Measurements from ENCODE around the gene RND1.
A peak's percentile ranks its signal among the peaks of the same experiment; 100 is the strongest.
"Not testable (repeated sequence)": the region's sequence is repeated elsewhere in the genome, so short reads cannot be mapped to it uniquely, and the experiment has no call there.

RND1 gene

DNA sequence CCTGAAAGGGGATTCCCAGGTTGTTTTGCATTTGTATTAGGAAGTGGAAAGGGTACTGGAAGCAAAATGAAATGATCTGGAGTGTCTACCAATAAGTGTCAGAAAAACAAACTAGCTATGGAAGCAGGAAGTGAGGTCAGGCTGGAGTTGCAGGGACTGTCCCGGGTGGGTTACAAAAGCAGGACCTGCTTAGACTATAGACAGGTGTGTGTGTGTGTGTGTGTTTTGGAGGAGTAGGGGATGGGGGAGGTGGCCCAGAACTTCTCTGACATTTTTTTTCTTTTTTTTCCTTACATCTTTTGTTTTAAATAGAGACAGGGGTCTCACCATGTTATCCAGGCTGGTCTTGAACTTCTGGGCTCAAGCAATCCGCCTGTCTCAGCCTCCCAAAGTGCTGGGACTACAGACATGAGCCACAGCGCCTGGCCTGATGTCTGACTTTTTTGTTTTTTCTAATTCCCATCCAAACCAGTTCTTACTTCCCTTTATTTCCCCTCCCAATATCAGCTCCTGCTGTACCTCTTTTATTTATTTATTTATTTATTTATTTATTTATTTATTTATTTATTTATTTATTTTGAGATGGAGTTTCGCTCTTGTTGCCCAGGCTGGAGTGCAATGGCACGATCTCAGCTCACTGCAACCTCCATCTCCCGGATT lies 512 bp upstream of the RND1 start:
- DNase-seq, result no peak

- no peak for DNase-seq
Observed at GRCh38 chr12:48863291-48863690, 2.4 kb downstream of the RND1 start.

- DNase-seq, result no peak
Observed at GRCh38 chr12:48862760-48863159, 2.9 kb downstream of the RND1 start.

- no peak for DNase-seq
Observed at GRCh38 chr12:48861111-48861510, 4.6 kb downstream of the RND1 start.

DNA sequence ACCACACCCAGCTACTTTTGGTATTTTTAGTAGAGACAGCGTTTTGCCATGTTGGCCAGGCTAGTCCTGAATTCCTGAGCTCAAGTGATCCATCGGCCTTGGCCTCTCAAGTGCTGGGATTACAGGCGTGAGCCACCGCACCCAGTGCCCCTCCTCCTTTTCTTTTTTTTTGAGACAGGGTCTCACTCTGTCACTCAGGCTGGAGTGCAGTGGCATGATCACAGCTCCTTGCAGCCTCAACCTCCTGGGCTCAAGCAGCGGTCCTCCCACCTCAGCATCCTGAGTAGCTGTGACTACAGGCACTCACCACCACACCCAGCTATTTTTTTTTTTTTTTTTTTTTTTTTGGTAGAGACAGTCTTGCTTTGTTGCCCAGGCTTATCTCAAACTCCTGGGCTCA lies 5.4 kb downstream of the RND1 start:
- not testable (repeated sequence) for DNase-seq

GRCh38 chr12:48859607-48860006 lies 6.1 kb downstream of the RND1 start:
- DNase-seq, result no peak

DNA sequence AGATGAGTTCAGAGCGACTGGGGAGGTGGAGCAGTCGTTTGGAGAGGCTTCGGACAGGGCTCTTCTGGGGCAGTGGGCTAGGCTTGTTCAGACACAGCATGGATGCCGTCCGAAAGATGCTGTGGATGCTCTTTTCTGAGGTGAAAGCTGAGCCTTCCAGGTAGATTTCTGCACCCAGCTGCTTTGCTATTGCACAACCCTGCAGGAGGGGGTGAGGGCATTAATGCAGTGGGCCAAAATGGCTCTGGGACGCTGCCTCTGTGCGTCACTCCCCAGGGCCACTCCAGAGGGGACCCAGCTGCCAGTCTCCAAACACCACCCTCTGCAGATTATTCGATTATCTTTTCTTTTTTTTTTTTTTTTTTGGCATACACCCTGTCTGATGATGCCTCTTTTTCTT lies 7.6 kb downstream of the RND1 start:
- DNase-seq, result no peak

GRCh38 chr12:48857278-48857994 lies 8.2 kb downstream of the RND1 start:
- DNase-seq, result no peak

GRCh38 chr12:48856379-48856778 lies 9.3 kb downstream of the RND1 start:
- DNase-seq, result no peak

GRCh38 chr12:48854932-48855331 lies 10.7 kb downstream of the RND1 start:
- not testable (repeated sequence) for DNase-seq

GRCh38 chr12:48854488-48854887 lies 11.2 kb downstream of the RND1 start:
- no peak for DNase-seq

DNA sequence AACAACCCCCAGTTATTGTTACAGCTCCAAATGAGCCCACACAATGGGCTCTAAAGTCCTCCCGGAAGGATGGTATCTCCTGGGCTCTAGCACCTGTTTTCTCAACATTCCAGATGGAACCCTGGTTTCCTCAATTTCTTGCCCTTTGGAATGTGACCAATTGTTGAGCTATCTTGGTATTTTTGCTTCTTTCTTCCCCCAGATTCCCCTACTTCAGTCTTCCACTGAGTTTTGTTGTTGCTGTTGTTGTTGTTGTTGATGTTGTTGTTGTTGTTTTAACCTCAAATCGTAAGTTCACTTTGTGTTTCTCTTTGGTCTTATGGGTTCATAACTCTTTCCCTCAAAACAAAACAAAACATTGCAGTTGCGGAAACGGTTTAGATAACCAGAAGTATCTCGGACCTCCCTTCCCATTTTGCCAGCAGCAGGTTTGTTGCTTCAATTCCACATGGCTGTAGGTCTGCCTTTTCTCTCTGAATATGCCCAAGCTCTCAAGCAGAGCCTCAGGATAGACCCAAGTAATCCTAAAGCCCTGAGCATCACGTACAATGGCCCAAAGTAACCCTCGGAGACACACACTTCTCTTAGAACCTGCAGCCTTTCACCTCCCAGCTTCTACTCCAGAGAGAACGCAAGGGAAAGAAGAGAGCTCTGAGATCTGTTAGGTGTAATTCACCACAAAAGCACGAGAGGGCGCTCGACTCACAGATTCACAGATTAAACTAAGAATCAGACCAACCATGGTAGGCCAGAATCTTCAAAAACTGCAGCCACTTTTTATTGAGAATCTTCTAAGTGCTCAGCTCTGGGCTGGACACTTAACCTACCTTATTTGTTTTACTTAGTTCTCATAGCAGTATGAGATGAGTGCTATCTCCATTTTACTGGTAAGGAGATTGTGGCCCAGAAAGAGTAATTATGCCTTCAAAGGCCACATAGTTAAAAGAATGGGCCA lies 12.7 kb downstream of the RND1 start:
- DNase-seq, result peak; percentile 86

DNA sequence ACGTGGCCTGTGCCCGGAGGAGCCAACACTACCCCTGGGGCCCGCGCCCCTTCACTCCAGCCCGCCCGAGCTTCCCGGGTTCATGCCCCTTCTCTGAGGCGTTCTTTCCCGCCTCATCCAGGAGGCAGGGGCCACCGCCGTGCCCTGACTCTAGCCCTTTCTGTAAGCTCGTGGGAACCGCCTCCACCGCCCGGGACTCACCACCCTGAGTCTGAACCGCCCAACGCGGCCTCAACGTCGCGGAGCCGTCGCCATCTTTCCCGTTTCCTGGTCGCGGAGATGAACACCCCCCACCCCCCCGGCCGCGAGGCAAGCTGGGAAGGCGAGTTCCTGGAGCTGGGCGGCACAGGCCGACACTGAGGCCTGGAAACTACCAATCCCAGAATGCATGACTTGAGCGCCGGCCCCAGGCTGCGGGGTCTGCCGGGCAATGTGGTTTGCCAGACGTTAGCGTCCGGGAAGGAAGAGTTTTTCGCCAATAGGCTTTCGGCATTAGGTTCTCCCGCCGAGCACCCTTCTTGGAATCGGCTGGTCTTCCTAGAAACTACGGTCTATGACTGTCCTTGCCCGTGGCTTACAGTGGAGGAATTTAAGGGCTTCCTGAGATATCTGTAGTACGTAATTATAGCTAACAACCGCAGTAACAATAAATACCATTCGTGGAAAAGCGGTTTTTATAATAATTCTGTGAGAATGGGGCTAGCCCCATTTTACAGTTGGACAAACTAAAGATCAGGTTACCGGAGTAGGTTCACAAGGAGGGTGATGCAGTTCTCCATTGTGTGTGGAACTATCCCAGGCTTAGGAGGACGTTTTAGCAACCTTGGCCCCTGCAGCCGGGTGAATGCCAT lies 13.6 kb downstream of the RND1 start, which contains the start of gene DDX23:
Gene DDX23 (minus strand): TSS at position 281 of the 851 bp plus-strand sequence. CDS start 6,381 bp downstream, outside the sequence.
- DNase-seq, result peak; percentile 98

GRCh38 chr12:48842021-48842420 lies 23.6 kb downstream of the RND1 start:
- not testable (repeated sequence) for DNase-seq

DNA sequence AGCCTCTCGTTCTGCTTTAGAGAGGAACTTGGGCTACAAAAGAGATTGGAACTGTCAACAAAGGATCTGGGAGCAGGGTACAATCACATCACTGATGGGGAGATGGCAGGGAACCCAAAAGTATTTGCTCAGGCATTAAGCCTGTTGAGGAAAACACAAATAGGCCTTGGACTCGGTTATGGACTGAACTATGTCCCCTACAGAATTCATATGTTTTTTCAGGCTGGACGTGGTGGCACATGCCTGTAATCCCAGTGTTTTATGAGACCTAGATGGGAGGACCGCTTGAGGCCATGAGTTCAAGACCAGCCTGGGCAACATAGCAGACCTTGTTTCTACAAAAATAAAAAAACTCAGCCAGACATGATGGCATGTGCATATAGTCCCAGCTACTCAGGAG lies 27.6 kb downstream of the RND1 start:
- no peak for DNase-seq

DNA sequence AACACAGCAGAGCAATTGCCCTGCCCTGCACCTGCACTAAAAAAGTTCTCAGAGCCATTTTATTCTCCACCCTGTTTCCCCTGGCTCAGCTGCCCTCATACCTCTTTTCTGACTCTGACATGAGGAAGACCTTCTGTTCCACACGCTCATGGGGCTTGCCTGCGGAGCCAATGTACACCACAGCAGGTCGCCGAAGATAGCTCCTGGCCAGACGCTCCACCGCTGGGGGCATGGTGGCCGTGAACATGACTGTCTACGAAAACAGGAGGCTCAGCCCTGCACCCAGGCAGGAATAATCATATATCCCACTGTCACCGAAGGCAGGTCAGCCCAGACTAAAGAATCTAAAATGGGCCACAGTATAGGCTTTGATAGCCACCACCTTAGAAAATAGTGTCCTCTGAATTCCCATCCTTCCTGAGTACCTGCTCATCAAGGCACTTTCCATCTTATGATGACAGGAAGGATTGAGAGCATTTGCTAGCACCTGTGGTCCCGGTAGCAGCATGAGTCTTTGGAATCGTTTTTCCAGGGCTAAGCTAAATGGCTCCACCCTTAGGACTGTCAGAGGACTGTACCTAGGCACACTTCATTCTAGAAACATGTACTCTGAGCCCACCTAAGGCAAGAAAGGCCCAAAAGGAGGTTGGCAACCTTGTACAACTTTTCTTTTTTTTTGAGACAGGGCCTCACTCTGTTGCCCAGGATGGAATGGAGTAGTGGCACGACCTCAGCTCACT lies 33.2 kb downstream of the RND1 start:
- DNase-seq, result no peak

DNA sequence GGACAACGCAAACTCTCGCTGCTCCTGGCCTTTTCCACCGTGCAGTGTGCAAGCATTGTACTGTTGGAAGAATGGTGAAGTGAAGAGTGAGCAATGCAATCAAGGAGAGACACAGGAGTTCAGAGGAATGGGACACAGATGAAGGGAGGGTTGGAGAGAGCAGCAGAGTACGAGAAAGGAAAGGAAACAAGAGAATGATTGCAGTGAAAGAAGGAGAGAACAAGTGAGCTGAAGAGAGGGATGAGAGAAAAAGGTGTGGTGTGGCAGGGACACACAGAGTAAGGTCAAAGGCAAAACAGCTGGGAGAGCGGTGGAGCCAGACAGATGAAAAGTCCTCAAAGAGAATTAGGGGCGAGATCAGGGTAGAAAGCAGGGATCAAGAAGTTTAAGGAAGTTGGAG lies 34.4 kb downstream of the RND1 start:
- no peak for DNase-seq

DNA sequence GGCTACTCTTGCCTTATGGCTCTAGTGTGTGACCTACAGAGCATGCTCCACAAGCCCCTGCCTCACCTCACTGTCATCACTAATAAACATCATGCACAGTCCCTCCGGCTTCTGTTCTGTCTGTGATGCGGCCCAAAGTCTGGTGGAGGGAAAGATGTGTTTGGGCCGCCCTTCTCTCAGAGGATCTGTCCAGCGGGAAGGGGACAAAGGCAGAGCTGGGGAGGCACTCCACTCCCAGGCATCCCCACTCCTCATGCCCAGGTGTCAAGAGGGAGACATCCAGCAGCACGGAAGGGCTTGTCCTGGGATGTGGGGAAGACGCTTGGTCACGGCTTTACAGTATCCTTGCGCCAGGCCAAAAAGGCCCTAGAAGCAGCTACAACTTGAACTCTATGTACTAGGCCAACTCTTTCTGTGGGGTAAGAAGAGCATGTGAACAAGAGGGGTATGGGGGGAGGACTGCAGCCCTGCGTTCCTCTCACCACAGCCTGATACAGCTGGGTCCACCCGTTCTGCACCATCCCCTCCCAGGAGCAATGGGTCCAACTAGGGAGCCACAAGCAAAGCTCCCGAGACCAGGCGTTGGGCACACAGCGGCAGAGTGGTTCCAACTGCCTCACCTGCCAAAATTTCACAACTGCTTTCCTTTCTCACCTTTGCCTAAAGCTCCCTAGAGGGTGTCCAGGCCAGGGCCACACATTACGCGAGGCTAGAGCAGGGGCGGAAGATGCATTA lies 36.7 kb downstream of the RND1 start:
- DNase-seq, result no peak

DNA sequence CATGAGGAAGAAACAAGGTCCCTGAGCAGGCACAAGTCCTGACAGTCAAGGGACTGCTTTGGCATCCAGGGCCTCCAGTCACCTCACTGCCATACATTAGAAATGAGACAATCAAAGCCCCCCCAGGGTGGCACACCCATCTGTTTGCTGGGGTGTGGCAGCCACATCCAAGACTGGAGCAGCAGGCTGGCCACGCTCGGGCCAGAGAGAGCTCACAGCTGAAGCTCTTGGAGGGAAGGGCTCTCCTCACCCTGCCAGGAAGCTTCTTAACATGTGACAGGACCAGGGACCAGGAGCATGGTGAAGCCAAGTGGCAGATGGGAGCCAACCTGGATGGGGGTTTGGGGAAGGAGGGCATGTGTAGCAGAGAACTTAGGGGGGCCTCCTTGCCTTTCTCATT lies 37.4 kb downstream of the RND1 start:
- DNase-seq, result no peak

DNA sequence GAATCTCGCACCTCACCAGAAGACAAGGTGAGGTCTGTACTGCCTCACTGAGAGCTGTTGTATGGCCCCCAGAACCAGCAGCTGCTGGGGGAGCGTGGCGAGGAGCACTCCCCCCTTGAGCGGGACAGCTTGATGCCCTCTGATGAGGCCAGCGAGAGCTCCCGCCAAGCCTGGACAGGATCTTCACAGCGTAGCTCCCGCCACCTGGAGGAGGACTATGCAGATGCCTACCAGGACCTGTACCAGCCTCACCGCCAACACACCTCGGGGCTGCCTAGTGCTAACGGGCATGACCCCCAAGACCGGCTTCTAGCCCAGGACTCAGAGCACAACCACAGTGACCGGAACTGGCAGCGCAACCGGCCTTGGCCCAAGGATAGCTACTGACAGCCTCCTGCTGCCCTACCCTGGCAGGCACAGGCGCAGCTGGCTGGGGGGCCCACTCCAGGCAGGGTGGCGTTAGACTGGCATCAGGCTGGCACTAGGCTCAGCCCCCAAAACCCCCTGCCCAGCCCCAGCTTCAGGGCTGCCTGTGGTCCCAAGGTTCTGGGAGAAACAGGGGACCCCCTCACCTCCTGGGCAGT lies 38.1 kb downstream of the RND1 start:
- no peak for DNase-seq
